ENCODE measurements around the gene EXOC6B.

DNA sequence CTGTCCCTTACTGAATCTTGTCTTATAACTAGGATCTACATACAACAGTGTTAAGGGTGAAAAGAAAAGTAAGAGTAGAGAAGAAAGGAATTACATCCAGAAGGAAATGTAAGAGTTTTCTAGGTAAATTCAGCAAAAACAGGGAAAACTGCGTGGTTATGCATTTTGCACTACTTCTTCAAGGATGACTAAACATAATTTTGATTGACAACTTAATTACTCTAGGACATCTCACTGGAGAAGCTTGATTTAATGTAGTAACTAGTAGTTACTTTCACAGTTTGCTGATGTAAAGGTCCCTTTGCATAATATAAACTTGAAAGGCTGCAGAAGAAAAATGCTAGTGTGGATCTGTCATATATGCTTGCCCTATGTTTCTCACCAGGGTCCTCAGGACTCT is 464.8 kb downstream of the EXOC6B start:
- TF ChIP-seq CTCF (conservative IDR thresholded peaks at IDR 0.05): no peak
- no peak for TF ChIP-seq EZH2 (IDR thresholded peaks at IDR 0.05; ENCODE audit: low read depth)
